Thymus (tissue), 11 donors: ENCODE data around the gene STIMATE. TPM values are rescaled to one million over a fixed set of nuclear protein-coding genes. Genes with fewer than 3 reads are reported as not detected.

Experiments used
- DNase-seq, 9 donors: peaks; one replicate each; pipeline ENCODE4 v3.0.0-alpha.2; 2013; ENCODE audit warnings: low spot score in 9 of 9, low read depth in 6 of 9, missing footprints in 1 of 9
- H3K27ac ChIP-seq, 2 donors: one replicate each; pipeline ENCODE4 v1.5.1; 2013; ENCODE audit warnings: control low read depth in 1 of 2, low read depth in 1 of 2, low read length in 1 of 2, mild to moderate bottlenecking in 1 of 2, moderate library complexity in 1 of 2
- H3K27me3 ChIP-seq, 2 donors: one replicate each; pipeline ENCODE4 v1.5.1; 2013; ENCODE audit warnings: low read length in 1 of 2; ENCODE audit not compliant: control insufficient read depth in 2 of 2, insufficient read depth in 1 of 2
- H3K36me3 ChIP-seq, 2 donors: one replicate each; pipeline ENCODE4 v1.5.1; 2013; ENCODE audit warnings: low read length in 1 of 2, mild to moderate bottlenecking in 1 of 2, moderate library complexity in 1 of 2; ENCODE audit not compliant: control insufficient read depth in 2 of 2, insufficient read depth in 2 of 2
- H3K4me1 ChIP-seq, 2 donors: one replicate each; pipeline ENCODE4 v1.5.1; 2013; ENCODE audit warnings: low read length in 2 of 2; ENCODE audit not compliant: control insufficient read depth in 2 of 2, insufficient read depth in 2 of 2
- H3K4me3 ChIP-seq, 2 donors: one replicate each; pipeline ENCODE4 v1.5.1; 2013; ENCODE audit warnings: low read length in 2 of 2, control low read depth in 1 of 2, mild to moderate bottlenecking in 1 of 2
- H3K9me3 ChIP-seq, 2 donors: one replicate each; pipeline ENCODE4 v1.5.1; 2013; ENCODE audit warnings: low read length in 1 of 2, mild to moderate bottlenecking in 1 of 2; ENCODE audit not compliant: control insufficient read depth in 2 of 2, insufficient read depth in 1 of 2
- WGBS: extraction: QIAGEN DNeasy Blood & Tissue Kit; methylation state at CpG from one replicate; pipeline ENCODE4 v1.1.7; 2013; 5-methylcytosine and 5-hydroxymethylcytosine counted together
- polyA plus RNA-seq: library from polyadenylated mRNA; stranded (reverse); fragments of 200-250 nt; gene quantifications from one replicate; pipeline ENCODE4 v1.2.3, GENCODE V29; 2013
- total RNA-seq: library from RNA; stranded (reverse); fragments of 120-200 nt; gene quantifications from one replicate; pipeline ENCODE4 v1.2.4, GENCODE V29; 2013
- donor health status: healthy.

STIMATE gene
- total and polyA plus RNA-seq, 2 donors = 7.5 to 9.2 TPM

GRCh38 chr3:52800079-52800478, 97.3 kb downstream of the STIMATE start:
- no peak for DNase-seq
- Histone ChIP-seq H3K4me1 (peaks cover 3 to 22% of the 10 kb centered on the region in 2 donors), H3K27me3 (no peaks in the 10 kb centered on the region), H3K27ac (no peak overlapping the region), H3K36me3 (no peaks in the 10 kb centered on the region), H3K9me3 (no peaks in the 10 kb centered on the region), H3K4me3 (no peak overlapping the region)
- 98% methylated on average over 7 of the region's 7 CpGs for WGBS

DNA sequence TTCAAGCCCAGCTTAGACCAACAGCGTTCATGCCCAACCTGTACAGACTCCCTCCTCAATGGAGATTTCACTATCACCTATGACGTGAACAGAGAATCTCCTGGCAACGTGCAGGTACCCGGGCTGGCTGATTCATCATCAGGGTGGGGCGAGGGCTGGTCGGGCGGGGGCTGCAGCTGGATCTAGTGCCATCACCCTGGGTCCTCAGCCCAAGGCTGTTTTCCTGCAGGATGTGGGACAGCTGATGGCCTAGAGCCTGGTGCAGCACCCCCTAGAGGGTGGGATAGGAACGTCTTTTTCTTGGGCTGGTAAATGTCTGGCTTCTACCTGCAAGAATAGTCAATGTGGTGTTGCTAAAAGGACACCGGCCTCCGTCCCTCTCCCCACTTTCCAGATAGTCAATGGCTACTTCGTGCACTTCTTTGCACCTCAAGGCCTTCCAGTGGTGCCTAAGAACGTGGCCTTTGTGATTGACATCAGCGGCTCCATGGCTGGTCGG, 98.3 kb downstream of the STIMATE start:
- no peaks in the 10 kb centered on the region for H3K9me3 ChIP-seq
- H3K27me3 ChIP-seq = no peaks in the 10 kb centered on the region
- H3K36me3 ChIP-seq = no peaks in the 10 kb centered on the region
- WGBS = 81% methylated on average over 14 of the region's 14 CpGs
- DNase-seq = peak in 1 of 9 donors; percentile 20
- peaks cover 0 to 13% of the 10 kb centered on the region in 2 donors for H3K4me1 ChIP-seq
- H3K4me3 ChIP-seq = no peak overlapping the region
- H3K27ac ChIP-seq = no peak overlapping the region

GRCh38 chr3:52798376-52798977, 98.9 kb downstream of the STIMATE start:
- Histone ChIP-seq H3K27ac (no peak overlapping the region), H3K9me3 (no peaks in the 10 kb centered on the region), H3K27me3 (no peaks in the 10 kb centered on the region), H3K36me3 (no peaks in the 10 kb centered on the region), H3K4me3 (no peak overlapping the region), H3K4me1 (peaks cover 0 to 10% of the 10 kb centered on the region in 2 donors)
- 96% methylated on average over 10 of the region's 10 CpGs for WGBS
- DNase-seq = no peak

DNA sequence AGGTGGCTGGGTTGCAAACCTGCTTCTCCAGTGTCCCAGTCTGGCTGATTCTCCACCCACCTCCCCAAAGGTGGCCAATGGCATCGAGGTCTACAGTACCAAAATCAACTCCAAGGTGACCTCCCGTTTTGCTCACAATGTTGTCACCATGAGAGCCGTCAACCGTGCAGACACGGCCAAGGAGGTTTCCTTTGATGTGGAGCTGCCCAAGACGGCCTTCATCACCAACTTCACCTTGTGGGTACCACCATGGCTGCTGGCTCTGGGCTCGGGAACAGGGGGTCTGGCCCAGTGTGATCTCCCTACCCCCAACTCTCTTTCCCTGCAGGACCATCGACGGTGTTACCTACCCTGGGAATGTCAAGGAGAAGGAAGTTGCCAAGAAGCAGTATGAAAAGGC, 100.9 kb downstream of the STIMATE start:
- H3K36me3 ChIP-seq = no peaks in the 10 kb centered on the region
- H3K4me3 ChIP-seq = no peak overlapping the region
- DNase-seq = no peak
- no peak overlapping the region for H3K27ac ChIP-seq
- WGBS = 96% methylated on average over 9 of the region's 9 CpGs
- peaks cover 0 to 14% of the 10 kb centered on the region in 2 donors for H3K4me1 ChIP-seq
- H3K27me3 ChIP-seq = no peaks in the 10 kb centered on the region
- H3K9me3 ChIP-seq = no peaks in the 10 kb centered on the region

GRCh38 chr3:52795298-52795900, 101.9 kb downstream of the STIMATE start:
- Histone ChIP-seq H3K27me3 (no peaks in the 10 kb centered on the region), H3K36me3 (no peaks in the 10 kb centered on the region), H3K27ac (no peak overlapping the region), H3K4me1 (peaks cover 0 to 14% of the 10 kb centered on the region in 2 donors), H3K9me3 (no peaks in the 10 kb centered on the region), H3K4me3 (no peak overlapping the region)
- DNase-seq = no peak
- 75% methylated on average over 9 of the region's 9 CpGs for WGBS

GRCh38 chr3:52794612-52795099, 102.7 kb downstream of the STIMATE start, which contains the start of gene ITIH3:
ITIH3 (plus strand) TSS chr3:52794796; CDS start chr3:52794804, 8 bp downstream.
- Histone ChIP-seq H3K36me3 (no peaks in the 10 kb centered on the region), H3K27ac (no peak within 1 kb of the TSS), H3K27me3 (no peaks in the 10 kb centered on the region), H3K4me1 (peaks cover 0 to 14% of the 10 kb centered on the region in 2 donors), H3K9me3 (no peaks in the 10 kb centered on the region), H3K4me3 (no peak within 1 kb of the TSS)
- no peak for DNase-seq
- 97% methylated on average over 10 of the region's 10 CpGs for WGBS

DNA sequence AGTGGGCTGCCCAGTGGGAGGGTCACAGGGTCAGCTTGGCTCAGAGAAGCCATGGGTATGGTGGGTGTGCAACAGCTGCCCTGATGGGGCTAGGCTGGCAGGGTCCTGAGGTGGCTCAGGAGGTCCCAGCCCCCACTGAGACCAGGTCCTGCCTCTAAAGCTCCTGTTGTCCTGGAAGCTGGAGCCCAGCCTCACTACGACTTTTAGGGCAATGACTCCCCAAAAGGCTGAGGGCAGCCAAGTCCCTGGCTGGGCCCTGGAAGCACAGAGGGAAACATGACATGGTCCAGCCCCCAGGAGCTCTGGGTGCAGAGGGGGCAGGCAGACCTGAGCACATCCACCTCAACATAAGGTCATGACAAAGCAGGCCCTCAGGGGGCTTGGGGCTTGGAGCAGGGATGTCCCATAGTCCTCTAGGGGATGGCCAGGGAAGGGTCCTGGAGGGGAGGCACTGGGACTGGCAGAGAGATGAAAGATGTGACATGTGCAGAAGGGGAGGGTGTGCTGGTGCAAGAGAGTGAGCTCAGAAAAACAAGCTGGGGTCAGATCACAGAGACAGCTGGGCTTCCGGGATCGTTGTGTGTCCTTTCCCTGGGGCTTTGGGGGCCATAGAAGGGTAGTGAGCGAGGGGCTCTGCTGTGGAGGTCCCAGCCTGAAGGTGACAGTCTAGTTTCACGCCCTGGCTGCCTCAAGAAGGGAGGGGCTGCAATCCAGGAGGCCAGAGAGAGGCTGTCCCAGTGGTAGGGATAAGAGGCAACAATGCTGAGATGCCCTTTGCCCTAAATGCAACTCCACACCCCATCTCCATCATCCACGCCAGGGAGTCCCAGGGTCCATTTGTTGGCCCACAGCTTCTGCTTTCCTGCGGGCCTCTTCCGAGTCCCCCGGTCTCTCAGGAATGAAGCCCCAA, 103.4 kb downstream of the STIMATE start:
- no peak overlapping the region for H3K27ac ChIP-seq
- H3K27me3 ChIP-seq = no peaks in the 10 kb centered on the region
- no peak for DNase-seq
- no peaks in the 10 kb centered on the region for H3K9me3 ChIP-seq
- peaks cover 0 to 14% of the 10 kb centered on the region in 2 donors for H3K4me1 ChIP-seq
- no peak overlapping the region for H3K4me3 ChIP-seq
- WGBS = 92% methylated on average over 9 of the region's 9 CpGs
- H3K36me3 ChIP-seq = no peaks in the 10 kb centered on the region

DNA sequence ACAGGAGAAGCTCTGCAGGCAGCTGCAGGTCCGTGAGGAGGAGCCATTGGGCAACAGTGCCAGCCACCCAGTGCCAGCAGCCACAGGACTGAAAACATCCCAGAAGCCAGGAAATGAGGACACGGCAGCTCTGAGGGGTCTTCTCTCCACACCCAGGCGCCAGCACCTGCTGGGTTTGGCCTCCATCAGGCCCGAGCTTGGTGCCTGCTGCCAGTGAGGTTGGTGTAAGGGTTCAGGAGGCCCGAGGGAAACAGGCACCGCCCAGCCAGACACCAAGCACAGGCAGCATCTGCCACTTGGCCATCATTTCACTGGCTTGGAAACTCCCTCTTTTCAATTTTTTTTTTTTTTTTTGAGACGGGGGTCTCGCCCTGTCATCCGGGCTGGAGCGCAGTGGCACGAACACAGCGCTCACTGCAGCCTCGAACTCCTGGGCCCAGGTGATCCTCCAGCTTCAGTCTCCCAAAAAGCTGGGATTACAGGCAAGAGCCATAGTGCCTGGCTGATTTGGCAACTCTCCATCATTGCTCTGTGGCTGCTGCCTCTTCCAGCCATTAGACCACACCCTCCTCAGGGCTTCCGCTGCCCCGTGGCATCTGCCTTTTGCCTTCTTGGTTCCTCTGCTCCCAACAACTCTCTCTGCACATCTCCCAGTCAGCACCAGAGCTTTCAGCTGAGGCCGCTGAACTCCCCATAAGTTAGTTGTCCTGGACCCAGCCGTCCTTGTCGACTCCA, 104.2 kb downstream of the STIMATE start:
- Histone ChIP-seq H3K4me1 (peaks cover 0 to 14% of the 10 kb centered on the region in 2 donors), H3K27ac (no peak overlapping the region), H3K9me3 (no peaks in the 10 kb centered on the region), H3K36me3 (no peaks in the 10 kb centered on the region), H3K4me3 (no peak overlapping the region), H3K27me3 (no peaks in the 10 kb centered on the region)
- WGBS = 91% methylated on average over 18 of the region's 18 CpGs
- DNase-seq = no peak
